Loucy (cell line): Measurements from ENCODE around the gene CAPN2.
A peak's percentile ranks its signal among the peaks of the same experiment; 100 is the strongest.

Source experiments
- H2AFZ ChIP-seq: fragments of 200-600 bp; sonication (generic); 2 replicates; pipeline ENCODE4 v1.6.0; 2016; ENCODE audit warnings: antibody characterized with exemption, mild to moderate bottlenecking, low read length, moderate library complexity
- H3F3A ChIP-seq: fragments of 200-600 bp; 2 replicates; pipeline ENCODE4 v1.6.0; 2016; ENCODE audit warnings: antibody characterized with exemption, low read depth, mild to moderate bottlenecking
- H3K27me3 ChIP-seq: fragments of 200-600 bp; sonication (generic); 2 replicates; pipeline ENCODE4 v1.6.1; 2014; ENCODE audit warnings: low read length, mild to moderate bottlenecking; ENCODE audit not compliant: insufficient read depth, poor library complexity, severe bottlenecking
- H3K36me3 ChIP-seq: fragments of 200-600 bp; sonication (generic); 2 replicates; pipeline ENCODE4 v1.6.1; 2016; ENCODE audit warnings: low read length; ENCODE audit not compliant: insufficient read depth
- H3K4me1 ChIP-seq: fragments of 200-600 bp; sonication (generic); 2 replicates; pipeline ENCODE4 v1.5.1; 2014; ENCODE audit warnings: low read length, mild to moderate bottlenecking; ENCODE audit not compliant: insufficient read depth, poor library complexity, severe bottlenecking
- H3K4me2 ChIP-seq: fragments of 200-600 bp; sonication (generic); 2 replicates; pipeline ENCODE4 v1.6.0; 2014; ENCODE audit warnings: antibody characterized with exemption, low read length, low read depth, mild to moderate bottlenecking; ENCODE audit not compliant: poor library complexity, severe bottlenecking
- H3K4me3 ChIP-seq: fragments of 200-600 bp; sonication (generic); 2 replicates; pipeline ENCODE4 v1.5.1; 2014; ENCODE audit warnings: low read length, mild to moderate bottlenecking, mixed read lengths; ENCODE audit not compliant: poor library complexity, severe bottlenecking
- H3K79me2 ChIP-seq: fragments of 200-600 bp; sonication (generic); 2 replicates; pipeline ENCODE4 v1.6.1; 2014; ENCODE audit warnings: low read length; ENCODE audit not compliant: insufficient read depth
- H3K9ac ChIP-seq: fragments of 200-600 bp; sonication (generic); 2 replicates; pipeline ENCODE4 v1.6.0; 2014; ENCODE audit warnings: mild to moderate bottlenecking, low read depth, low read length, moderate library complexity; ENCODE audit not compliant: poor library complexity, severe bottlenecking
- H3K9me2 ChIP-seq: fragments of 200-600 bp; sonication (generic); replicated peaks from 2 replicates; pipeline ENCODE4 v1.6.1; 2016; ENCODE audit warnings: low read depth, low read length, mixed read lengths
- H3K9me3 ChIP-seq: fragments of 200-600 bp; sonication (generic); 2 replicates; pipeline ENCODE4 v1.6.1; 2014; ENCODE audit warnings: mild to moderate bottlenecking, antibody characterized with exemption, low read length, low read depth; ENCODE audit not compliant: insufficient read depth
- H4K20me1 ChIP-seq: fragments of 200-600 bp; sonication (generic); 2 replicates; pipeline ENCODE4 v1.6.0; 2014; ENCODE audit warnings: antibody characterized with exemption, low read length, mild to moderate bottlenecking; ENCODE audit not compliant: insufficient read depth, poor library complexity, severe bottlenecking
- EZH2phosphoT487 ChIP-seq: fragments of 200-600 bp; IDR thresholded peaks from 2 replicates; pipeline ENCODE4 v1.6.1; 2018; ENCODE audit warnings: antibody characterized with exemption, mild to moderate bottlenecking, moderate library complexity, borderline replicate concordance
- TF ChIP-seq, protein P1 (sequence below): fragments of 200-600 bp; sonication (generic); conservative IDR thresholded peaks from 2 replicates; pipeline ENCODE4 v1.5.1; 2014; ENCODE audit warnings: mild to moderate bottlenecking, antibody characterized with exemption, low read length

CAPN2 gene

GRCh38 chr1:223747838-223748335, 35.5 kb downstream of the CAPN2 start:
- H3K9me3 ChIP-seq: no peaks in the 10 kb centered on the region
- no peaks in the 10 kb centered on the region for H3F3A ChIP-seq
- no peaks in the 10 kb centered on the region for H3K79me2 ChIP-seq
- no peak overlapping the region for H3K4me2 ChIP-seq
- H3K27me3 ChIP-seq: no peaks in the 10 kb centered on the region
- no peak for TF ChIP-seq EZH2phosphoT487
- TF ChIP-seq, protein P1, sequence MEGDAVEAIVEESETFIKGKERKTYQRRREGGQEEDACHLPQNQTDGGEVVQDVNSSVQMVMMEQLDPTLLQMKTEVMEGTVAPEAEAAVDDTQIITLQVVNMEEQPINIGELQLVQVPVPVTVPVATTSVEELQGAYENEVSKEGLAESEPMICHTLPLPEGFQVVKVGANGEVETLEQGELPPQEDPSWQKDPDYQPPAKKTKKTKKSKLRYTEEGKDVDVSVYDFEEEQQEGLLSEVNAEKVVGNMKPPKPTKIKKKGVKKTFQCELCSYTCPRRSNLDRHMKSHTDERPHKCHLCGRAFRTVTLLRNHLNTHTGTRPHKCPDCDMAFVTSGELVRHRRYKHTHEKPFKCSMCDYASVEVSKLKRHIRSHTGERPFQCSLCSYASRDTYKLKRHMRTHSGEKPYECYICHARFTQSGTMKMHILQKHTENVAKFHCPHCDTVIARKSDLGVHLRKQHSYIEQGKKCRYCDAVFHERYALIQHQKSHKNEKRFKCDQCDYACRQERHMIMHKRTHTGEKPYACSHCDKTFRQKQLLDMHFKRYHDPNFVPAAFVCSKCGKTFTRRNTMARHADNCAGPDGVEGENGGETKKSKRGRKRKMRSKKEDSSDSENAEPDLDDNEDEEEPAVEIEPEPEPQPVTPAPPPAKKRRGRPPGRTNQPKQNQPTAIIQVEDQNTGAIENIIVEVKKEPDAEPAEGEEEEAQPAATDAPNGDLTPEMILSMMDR: no peak
- H3K9ac ChIP-seq: no peak overlapping the region
- no peak overlapping the region for H3K4me3 ChIP-seq
- H3K36me3 ChIP-seq: no peaks in the 10 kb centered on the region
- no peaks in the 10 kb centered on the region for H3K9me2 ChIP-seq
- H4K20me1 ChIP-seq: no peaks in the 10 kb centered on the region
- no peaks in the 10 kb centered on the region for H3K4me1 ChIP-seq
- H2AFZ ChIP-seq: no peak overlapping the region

- no peak overlapping the region for H3K4me3 ChIP-seq
These were observed 36.0 kb downstream of the CAPN2 start for GRCh38 chr1:223748405-223748772.

GRCh38 chr1:223748773-223749733, 36.7 kb downstream of the CAPN2 start:
- Histone ChIP-seq H4K20me1 (no peaks in the 10 kb centered on the region), H3K4me2 (peak overlapping the region; percentile 19), H3K9me2 (no peaks in the 10 kb centered on the region), H2AFZ (0 out of 2 replicates have a peak overlapping the region, but pooled peaks have one; percentile 38), H3K9ac (no peak overlapping the region), H3K79me2 (no peaks in the 10 kb centered on the region), H3F3A (no peaks in the 10 kb centered on the region), H3K9me3 (no peaks in the 10 kb centered on the region), H3K4me1 (no peaks in the 10 kb centered on the region), H3K27me3 (no peaks in the 10 kb centered on the region), H3K4me3 (no peak overlapping the region), H3K36me3 (no peaks in the 10 kb centered on the region)
- TF ChIP-seq, protein P1: peak; percentile 81
- TF ChIP-seq EZH2phosphoT487: no peak

More at GRCh38 chr1:223748405-223748772, 36.0 kb downstream of the CAPN2 start:
- Histone ChIP-seq H3K79me2 (no peaks in the 10 kb centered on the region), H3K9me2 (no peaks in the 10 kb centered on the region), H3K9me3 (no peaks in the 10 kb centered on the region), H3K27me3 (no peaks in the 10 kb centered on the region), H3K4me2 (no peak overlapping the region), H3K9ac (no peak overlapping the region), H3K4me1 (no peaks in the 10 kb centered on the region), H3F3A (no peaks in the 10 kb centered on the region), H2AFZ (no peak overlapping the region), H3K36me3 (no peaks in the 10 kb centered on the region), H4K20me1 (no peaks in the 10 kb centered on the region)
- TF ChIP-seq EZH2phosphoT487: no peak
- TF ChIP-seq, protein P1: no peak
